NCI-H2081 treated with DMSO at 0.1 percent for 48 hours (cell line): ENCODE measurements around the gene TAS2R41.

Experiments used
- DNase-seq: peaks from one replicate; lab custom pipeline; 2025; lab: John Stamatoyannopoulos, UW

TAS2R41 gene

DNA sequence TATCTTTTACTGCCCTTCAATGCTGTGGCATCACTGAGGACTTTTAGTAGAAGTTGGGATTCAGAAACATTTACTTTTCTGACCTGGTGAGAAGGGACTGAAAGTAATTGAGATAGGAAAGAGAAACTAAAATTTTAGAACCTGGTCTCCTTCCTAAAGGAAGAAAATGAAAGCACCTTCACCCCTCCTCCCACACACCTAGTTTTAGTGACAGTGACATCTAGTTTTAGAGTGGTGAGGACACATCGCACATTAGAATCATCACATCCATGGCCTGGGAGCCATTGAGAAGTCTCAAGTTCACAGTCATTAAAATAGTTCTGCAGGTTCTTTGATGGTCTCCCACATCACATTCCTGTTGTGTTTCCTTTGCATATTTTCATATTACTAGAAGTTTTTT, 16.1 kb downstream of the TAS2R41 start:
- no peak for DNase-seq

DNA sequence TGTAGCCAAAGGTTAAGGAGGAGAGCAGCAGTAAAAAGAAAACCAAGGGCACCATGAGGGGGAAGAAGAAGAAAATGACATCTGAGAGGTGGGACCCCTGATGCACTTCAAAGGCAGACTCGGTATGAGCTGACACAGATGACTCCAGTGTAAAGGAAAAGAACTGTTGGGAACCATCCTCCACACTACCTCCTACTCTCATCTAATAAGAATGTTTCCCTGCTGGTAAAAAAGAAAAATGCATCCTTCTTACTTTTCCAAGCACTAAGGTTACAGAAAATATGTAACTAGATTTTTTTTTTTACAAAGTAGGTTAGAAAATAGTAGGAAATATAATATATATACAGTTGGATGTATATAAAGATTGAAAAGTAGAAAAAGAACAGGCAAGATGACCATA, 16.9 kb downstream of the TAS2R41 start:
- DNase-seq, result no peak

DNA sequence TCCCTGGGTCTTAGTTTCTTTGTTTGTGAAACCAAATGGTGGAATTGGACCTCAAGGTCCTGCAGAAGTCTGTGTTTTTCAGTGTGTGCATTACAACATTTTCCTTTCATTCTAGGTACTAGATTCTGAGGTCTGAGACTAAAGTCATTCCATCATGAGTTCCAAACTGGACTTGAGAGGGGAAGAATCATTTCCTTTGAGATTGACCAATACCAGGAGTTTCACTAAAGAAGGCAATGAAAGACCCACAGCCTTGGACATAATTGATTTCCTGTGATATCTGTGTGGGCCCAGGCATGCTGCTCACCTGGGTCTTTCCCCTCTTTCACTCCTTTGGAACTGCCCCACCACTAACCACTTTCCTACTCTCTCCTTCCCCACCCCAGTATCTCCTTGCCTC, 18.2 kb downstream of the TAS2R41 start:
- DNase-seq, result no peak

DNA sequence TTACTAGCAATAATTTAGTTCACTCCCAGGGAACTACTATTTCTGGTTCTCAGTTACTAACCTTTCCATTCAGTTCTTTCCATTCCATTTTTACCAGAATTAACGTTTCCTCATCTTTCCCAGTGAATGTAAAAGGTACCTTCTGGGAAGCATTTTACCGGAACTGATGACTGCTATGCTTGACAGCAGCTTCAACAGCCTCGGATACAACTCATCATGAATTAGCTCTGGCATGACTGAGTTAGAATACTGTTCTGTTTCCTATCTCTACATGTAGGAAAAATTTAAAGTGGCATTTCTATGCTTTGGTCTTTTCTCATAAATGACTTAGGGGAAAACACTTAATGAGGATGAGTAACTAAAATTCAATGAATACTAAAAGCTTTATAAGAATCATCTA, 18.6 kb downstream of the TAS2R41 start:
- DNase-seq, result no peak

DNA sequence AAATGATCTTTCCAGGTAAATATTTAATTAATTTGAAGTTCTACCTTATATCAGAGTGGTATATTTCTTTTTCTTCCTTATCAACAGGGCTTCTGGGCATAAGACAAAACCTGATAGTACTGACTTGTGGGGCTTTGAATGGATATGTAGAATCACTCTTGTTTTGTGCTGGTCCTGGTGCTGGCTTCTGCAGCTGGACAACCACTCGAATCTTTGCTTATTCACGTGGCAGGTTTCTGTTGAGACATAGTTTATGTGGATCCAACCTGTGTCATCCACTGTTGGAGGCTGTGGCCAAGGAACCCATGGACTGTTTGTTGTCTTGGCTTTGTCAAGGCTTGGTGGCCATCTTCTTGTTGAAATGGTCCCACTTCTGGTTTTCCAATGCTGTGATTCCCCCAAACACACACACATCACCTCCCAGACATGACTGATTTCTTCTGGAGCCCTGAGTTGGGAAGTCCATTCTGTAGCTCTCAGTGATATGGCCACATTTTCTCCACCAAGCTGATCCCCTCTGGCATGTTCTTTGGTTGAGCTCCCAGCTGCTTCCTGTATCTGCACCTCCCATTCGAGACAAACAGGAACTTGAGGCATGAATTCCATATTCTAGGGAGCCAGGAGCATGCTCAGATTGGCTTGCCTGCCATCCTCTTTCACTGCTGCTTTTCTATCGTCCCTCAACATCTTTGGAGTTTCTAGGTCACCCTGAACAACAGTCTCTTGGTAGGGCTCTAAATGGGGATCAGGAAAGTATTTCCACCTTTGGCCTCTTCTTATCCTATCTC, 19.5 kb downstream of the TAS2R41 start:
- DNase-seq, result no peak

DNA sequence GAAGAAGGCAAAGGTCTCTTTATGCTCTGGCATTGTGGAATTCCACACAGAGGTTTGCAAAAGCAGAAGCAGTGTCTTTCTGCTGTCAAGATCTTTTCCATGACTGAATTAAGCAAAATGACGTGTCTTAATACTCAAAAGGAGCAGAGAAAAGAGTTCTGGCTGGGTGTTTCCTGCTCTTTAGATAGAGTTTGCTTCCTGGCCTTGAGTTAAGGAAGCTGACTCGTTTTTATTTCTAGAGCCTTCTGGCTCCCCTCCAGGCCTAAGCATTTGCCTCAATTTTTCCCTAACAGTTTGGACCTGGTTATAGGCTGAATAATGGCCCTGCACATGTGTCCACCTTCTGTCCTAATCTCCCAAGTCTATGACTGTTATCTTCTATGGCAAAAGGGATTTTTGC, 21.6 kb downstream of the TAS2R41 start:
- no peak for DNase-seq

DNA sequence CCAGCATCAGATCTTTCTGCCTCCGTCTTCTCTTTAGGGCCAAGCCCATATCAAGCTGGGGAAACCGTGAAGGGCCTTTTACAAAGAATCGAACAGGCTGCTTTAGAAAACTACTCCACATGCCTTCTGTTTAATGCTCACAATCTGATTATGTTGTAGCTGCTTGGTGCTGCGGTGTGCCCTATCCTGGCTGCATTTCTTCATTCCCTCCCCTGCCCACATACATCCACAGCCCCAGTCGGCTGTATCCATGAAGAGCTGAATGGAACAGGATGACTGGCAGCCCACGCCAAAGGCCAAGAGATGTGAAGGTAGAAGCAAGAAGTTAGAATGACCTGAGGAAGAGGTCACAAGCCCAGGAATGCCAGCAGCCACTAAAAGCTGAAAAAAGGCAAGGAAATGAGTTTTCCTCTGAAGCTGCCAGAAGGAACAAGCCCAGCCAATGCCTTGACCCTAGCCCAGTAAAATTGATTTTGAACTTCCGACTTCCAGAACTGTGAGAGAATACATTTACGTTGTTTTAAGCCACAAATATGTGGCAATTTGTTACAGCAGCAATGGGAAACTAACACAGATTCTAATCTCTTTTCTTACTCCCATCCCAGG, 22.2 kb downstream of the TAS2R41 start:
- no peak for DNase-seq

DNA sequence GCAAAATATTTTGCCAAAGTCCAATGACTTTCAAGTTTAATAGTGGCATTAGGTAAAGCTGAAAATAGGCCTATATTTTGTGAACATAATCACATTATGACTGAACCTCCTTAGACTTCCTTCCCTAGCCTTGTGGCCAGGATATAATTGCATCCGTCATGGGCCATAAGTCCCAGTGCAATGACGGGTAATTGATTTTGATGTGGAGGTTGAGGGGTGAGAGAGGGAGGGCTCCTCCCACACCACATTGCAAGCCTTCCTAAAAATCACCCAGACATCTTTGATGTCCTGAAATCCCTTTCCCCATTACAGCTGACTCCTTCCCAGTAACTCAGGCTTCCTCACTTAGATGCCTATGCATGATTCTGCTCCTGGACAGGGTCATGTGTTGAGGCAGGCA, 25.6 kb downstream of the TAS2R41 start:
- no peak for DNase-seq

DNA sequence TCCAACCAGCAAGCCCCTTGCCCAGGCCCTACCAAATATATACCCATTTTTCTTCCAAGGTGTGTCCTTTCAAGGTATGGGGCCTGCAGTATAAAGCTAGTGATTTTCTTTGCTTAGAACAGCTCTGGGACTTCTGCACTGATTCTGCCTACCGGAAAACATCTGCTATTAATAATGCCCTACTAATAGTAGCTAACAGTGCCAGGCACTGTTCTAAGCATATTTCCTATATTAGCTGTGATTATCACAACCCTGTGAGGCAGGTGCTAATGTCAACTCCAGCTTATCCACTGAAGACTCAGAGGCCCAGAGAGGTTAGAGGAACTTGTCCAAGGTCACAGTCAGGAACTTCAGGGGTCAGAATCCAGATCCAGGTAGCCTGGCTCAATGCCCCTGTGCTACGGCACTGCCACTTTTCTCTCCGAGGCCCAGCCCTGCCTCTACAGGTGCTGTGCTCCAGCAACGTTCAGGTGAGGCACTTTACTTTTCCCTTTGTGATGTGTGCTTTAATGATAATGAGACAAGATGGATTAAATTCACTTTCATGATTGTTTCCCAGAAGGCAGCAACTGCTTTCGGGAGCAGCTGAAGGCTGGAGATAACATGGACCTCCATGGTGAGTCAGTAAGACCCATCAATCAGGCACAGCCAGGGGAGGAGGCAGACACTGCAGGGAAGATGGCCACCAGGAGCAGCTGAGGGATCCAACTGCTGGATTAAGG, 26.7 kb downstream of the TAS2R41 start:
- no peak for DNase-seq

DNA sequence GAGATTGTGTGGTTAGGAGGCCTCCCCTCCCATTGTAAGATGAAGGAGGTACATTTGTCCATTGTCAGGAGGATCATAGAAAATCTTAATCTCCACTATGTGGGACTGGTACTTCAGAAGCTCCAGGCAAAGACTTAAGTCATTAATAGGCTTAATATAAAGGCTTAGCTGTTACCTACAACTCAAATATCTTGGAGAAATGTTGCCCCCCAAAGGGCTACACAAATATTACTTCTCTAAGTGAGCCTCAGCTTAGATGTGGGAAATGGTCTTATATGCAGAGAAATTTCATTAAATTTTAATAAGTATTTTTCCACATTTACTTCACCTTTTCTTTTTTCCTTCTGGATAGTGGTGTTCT, 27.2 kb downstream of the TAS2R41 start:
- DNase-seq, result no peak

DNA sequence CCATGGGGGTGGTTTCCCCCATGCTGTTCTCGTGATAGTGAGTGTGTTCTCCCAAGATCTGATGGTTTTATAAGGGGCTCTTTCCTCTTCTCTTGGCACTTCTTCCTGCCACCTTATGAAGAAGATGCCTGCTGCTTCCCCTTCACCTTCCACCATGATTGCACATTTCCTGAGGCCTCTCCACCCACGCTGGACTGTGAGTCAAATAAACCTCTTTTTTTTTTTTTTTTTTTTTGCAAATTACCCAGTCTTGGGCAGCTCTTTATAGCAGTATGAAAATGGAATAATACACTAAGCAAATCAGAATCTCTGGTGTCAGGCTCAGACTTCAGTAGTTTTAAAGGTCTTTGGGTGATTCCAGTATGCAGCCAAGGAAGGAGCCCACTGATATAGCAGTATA, 28.2 kb downstream of the TAS2R41 start:
- no peak for DNase-seq

DNA sequence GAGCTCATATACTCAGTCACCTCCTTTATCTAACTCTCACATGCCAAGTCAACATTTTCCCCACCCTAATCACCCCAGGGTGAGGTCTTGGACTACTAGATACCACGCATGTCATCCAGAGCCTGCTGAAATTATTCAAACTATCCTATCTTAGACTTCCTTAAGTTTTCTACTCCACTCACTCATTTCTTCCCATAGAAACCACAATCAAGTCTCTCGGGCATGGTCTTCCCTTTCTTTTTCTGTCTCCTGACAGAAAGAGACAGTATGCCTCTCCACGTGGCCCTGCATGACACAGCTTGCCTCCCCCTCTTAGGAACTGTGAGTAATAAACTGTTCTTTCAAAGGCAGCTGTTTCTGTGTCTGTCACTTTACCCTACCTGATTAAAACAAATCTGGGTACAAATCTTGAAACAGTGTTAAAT, 29.4 kb downstream of the TAS2R41 start:
- no peak for DNase-seq

DNA sequence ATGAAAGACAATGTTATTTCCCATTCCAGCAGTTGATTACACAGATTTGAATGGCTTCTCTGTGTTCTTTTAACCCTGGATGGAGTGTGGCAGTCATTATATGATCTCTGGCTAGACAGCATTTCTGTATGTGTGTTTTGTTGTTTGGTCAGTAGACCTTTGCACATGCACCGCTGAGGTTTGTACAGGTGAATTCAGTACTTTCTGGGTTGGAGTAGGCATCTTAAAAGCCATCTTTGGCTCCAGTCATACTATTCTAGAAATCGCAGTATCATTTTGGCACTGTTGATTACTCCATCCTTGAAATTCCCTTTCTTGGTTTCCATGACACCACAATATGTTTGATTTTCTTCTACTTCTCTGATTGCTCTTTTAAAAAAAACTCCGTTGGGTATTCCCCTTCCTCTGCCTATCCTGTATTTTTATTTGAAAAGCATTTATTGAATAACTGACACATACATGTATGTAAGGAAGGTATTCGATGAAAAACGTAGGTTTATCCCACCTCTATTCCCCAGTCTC, 29.9 kb downstream of the TAS2R41 start:
- no peak for DNase-seq

DNA sequence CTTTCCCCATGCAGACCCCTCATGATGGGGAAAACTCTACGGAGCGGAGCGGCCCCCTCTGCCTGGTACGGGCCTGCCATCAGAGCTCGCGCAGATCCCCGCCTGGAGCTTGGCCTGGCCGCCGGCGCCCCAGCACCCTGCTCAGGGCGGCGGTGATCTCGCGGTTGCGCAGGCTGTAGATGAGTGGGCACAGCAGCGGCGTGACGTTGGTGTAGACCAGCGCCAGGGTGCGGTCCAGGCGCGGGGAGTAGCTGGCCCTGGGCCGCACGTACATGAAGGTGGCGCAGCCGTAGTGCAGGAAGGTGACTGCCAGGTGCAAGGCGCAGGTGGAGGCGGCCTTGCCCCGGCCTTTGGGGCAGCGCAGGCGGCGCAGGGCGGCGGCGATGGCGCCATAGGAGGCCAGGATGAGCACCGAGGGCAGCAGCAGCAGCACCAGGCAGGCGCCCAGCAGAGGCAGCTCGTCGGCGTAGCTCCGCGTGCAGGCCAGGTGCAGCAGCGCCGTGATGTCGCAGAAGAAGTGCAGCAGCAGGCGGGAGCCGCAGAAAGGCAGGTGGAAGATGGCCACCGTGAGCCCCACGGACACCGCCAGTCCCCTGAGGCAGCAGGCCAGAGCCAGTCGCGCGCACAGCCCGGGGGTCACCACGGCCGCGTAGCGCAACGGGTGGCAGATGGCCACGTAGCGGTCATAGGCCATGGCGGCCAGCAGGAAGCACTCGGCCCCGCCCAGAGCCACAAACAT, 33.4 kb downstream of the TAS2R41 start:
- DNase-seq, result no peak

DNA sequence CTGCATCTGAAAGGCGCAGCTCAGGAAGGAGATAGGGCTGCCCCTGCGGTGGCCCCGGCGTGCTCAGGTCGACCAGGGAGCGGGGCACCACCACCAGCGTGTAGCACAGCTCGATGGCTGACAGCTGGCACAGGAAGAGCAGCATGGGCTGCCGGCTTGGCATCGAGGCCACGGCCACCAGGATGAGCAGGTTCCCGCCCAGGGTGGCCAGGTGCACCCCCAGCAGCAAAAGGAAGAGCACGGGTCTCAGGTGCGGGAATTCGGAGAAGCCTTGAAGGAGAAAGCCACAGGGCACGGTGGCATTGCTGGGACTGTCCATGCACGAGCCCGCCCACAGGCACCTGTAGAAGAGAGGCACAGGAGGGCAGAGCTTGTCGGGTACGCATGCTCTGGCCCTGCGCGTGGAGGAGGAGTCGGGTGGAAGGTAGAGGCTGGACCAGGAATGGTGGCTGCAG, 33.9 kb downstream of the TAS2R41 start:
- no peak for DNase-seq

DNA sequence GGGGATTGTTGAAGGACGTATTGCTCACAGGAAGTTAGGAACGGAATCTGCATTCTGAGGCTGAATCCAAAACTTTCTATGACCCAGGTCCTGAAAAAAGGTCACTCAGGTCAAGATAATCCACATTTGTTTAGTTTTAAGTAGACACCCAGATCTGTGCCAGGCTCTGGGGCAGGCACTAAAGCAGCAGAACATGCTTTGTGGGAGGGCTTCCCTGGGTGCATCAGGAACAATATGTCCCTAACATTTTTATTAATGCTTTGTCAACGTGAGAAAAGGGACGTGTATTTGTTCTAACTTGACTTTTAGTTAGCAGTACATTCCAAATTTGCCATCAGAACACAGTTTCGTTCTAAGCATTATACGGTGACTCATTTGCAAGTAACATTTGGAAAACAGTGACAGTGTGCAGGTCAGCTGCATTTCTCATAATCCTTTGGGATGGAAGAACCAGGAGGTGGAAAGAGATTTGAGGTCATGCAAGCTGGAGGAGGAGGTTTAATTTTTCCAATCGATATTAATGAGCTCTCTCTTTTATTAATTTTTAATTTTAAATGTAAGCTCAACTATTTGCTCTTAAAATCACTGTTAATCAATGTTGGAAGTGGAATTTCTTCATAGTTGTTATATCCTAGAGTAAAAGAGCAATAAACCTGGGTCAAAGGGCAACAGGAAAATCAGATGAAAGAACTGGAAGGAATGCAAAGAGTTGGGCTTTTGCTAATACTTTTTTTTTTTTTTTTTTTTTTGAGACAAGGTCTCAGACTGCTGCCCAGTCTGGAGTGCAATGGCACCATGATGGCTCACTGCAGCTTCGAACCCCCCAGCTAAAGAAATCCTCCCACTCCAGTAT, 35.0 kb downstream of the TAS2R41 start:
- no peak for DNase-seq

DNA sequence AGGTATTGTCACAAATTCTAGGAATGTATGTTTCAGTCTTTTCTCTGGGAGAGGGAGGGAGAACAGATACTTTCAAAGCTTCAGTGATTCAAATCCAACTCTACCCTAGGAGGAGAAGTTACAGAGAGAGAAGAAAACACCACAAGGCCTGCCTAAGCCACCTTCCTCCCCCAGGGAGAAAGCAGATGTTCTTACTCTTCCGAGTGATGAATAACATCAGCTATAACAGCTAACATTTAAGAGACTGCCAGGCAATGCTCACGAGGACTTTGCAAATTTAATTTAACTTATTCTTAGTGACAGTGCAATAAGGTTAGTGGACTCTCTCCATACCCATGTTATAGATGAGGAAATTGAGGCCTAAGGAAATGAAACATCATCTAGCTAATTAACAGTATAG, 36.8 kb downstream of the TAS2R41 start:
- no peak for DNase-seq

DNA sequence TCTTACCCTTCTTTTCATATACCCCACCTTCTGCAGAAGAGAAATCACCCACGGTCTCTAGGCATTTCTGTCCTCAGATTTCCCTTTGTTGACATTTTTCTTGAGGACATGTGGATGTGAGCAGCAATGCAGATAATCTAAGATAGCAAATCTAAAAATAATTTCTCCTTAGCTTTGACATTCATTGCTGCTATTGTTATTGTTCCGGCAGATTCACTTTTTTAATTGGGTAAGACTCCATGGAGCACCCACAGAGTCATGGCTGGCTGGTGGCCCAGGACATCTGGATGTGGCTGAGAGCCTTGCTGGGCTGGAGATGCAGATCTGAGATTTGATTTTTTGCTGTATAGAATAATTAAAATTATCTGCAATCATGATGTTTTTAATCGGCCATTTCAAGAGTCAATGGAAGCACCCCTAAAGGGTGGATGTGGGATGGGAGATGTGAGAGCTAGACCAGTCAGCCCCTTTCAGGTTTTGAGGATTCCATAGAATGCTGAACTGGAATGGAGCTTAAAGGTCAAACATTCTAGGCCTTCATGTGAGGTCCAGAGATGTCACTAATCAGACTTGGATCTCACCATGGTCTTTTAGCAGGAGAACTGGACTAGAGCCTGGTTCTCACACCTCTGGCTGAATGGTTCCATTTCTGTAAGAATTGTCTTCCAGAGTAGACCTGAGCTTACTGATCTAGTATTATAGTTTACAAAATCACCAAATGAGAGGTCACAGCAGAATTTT, 37.5 kb downstream of the TAS2R41 start:
- DNase-seq, result no peak

DNA sequence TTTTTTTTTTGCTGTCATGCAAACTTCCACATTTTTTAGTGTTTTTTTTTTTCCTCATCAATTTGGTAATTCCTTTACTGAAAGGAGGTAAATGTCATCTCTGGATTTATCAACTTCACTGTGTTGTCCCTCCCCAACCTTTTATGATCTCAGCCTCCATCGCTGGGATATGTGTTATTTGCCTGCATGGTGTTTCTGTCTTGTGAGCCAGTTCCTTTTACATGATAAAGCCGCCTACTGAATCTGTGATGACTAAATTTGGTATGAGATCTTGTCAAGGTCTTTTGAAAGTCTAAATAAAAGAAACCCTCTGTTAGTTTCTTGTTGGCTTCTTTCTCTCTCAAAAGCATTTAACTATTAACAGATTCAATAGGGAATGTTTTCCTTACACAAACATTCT, 39.3 kb downstream of the TAS2R41 start:
- DNase-seq, result no peak

DNA sequence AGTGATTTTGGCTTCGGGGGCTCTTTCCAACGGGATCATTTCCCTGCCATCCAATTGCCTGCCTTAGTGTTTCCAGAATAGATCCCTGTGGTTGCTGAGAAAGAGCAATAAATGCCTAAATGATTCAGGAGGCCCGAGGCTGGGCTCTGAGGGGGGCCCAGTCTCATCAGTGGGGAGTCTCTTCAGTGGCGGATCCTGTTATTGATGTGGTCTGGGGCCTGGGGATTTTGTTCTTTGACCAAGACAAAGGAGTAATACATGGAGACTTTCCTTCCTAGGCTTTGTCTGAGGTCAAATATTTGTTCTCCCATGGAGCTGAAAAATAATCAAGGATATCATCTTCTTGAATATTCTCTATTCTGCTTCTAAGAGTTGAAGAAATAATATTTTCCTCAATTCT, 40.8 kb downstream of the TAS2R41 start:
- no peak for DNase-seq

DNA sequence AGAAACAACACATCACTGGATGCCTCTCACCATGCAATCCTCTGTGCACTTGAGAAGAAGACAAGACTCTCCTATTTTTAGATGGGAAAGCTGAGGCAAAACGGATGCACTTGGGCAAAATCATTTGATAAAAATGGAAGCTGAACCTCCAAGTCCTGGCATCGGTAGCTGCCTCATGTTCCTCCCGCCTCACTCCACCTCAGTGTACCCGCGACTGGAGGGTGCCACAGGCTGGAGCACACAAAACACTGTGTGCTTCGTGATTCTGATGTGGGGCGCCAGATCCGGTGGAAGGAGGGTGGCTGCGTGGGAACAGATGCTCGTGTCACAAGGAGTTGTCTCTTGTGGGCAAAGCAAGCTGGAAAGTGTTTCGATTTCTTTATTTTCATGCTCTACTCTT, 41.3 kb downstream of the TAS2R41 start:
- no peak for DNase-seq
